ENCODE results near the gene GGACT.

DNA sequence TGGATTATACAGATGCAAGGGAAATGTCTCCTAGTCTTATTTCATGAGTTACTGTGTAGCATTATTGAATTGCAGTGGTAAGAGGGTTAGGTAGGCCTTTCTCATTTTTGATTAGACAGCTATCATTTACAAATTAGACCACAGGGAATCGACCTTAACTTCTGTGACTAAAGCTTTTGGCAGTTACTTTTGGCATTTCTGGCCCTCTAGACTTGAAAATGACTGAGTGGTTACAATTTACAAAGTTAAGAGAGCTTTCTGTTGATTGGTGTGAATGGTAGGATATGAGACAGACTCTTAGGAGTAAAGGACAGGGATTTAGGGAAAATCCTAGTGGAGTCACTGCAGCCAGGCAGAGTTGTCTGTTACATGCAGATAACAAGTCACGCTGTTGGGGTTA, 86.1 kb downstream of the GGACT start:
- TF ChIP-seq, protein P1, sequence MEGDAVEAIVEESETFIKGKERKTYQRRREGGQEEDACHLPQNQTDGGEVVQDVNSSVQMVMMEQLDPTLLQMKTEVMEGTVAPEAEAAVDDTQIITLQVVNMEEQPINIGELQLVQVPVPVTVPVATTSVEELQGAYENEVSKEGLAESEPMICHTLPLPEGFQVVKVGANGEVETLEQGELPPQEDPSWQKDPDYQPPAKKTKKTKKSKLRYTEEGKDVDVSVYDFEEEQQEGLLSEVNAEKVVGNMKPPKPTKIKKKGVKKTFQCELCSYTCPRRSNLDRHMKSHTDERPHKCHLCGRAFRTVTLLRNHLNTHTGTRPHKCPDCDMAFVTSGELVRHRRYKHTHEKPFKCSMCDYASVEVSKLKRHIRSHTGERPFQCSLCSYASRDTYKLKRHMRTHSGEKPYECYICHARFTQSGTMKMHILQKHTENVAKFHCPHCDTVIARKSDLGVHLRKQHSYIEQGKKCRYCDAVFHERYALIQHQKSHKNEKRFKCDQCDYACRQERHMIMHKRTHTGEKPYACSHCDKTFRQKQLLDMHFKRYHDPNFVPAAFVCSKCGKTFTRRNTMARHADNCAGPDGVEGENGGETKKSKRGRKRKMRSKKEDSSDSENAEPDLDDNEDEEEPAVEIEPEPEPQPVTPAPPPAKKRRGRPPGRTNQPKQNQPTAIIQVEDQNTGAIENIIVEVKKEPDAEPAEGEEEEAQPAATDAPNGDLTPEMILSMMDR (IDR thresholded peaks at IDR 0.05; ENCODE audit: low read length), result no peak
- no peak for TF ChIP-seq EZH2 (IDR thresholded peaks at IDR 0.05; ENCODE audit: borderline replicate concordance, low read length)
